ENCODE results near the gene ECD.
"Not testable (repeated sequence)": the region's sequence is repeated elsewhere in the genome, so short reads cannot be mapped to it uniquely, and the experiment has no call there.

DNA sequence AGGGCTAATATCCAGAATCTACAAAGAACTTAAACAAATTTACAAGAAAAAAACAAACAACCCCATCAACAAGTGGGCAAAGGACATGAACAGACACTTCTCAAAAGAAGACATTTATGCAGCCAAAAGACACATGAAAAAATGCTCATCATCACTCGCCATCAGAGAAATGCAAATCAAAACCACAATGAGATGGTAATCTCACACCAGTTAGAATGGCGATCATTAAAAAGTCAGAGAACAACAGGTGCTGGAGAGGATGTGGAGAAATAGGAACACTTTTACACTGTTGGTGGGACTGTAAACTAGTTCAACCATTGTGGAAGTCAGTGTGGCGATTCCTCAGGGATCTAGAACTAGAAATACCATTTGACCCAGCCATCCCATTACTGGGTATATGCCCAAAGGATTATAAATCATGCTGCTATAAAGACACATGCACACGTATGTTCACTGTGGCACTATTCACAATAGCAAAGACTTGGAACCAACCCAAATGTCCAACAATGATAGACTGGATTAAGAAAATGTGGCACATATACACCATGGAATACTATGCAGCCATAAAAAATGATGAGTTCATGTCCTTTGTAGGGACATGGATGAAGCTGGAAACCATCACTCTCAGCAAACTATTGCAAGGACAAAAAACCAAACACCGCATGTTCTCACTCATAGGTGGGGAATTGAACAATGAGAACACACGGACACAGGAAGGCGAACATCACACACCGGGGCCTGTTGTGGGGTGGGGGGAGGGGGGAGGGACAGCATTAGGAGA lies 17.0 kb downstream of the ECD start:
- TF ChIP-seq, protein P1, sequence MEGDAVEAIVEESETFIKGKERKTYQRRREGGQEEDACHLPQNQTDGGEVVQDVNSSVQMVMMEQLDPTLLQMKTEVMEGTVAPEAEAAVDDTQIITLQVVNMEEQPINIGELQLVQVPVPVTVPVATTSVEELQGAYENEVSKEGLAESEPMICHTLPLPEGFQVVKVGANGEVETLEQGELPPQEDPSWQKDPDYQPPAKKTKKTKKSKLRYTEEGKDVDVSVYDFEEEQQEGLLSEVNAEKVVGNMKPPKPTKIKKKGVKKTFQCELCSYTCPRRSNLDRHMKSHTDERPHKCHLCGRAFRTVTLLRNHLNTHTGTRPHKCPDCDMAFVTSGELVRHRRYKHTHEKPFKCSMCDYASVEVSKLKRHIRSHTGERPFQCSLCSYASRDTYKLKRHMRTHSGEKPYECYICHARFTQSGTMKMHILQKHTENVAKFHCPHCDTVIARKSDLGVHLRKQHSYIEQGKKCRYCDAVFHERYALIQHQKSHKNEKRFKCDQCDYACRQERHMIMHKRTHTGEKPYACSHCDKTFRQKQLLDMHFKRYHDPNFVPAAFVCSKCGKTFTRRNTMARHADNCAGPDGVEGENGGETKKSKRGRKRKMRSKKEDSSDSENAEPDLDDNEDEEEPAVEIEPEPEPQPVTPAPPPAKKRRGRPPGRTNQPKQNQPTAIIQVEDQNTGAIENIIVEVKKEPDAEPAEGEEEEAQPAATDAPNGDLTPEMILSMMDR (IDR thresholded peaks at IDR 0.05; ENCODE audit: poor library complexity, severe bottlenecking) = not testable (repeated sequence)
- TF ChIP-seq EZH2 (IDR thresholded peaks at IDR 0.05; ENCODE audit: borderline replicate concordance, insufficient read depth, low read length, poor library complexity, severe bottlenecking) = not testable (repeated sequence)
